ENCODE data around the gene RBM10. TPM values are rescaled to one million over a fixed set of nuclear protein-coding genes. Genes with fewer than 3 reads are reported as not detected.
A peak's percentile ranks its signal among the peaks of the same experiment; 100 is the strongest.

RBM10 gene
- total RNA-seq, 4 donors from 2014 or later = 25.3 to 38.4 (median 29.8) TPM

DNA sequence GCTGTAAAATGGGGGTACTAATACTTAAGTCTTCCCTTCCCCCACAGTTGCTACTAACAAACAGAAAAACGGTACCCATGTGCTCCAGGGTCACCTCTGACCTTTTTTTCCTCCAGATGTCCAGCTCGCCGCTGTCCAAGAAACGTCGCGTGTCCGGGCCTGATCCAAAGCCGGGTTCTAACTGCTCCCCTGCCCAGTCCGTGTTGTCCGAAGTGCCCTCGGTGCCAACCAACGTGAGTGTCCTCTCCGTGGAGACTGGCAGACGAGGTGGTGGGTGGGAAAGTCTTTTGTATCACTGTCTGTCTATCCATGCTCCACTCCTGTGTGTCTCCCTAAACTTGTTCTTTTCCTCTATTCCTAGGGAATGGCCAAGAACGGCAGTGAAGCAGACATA is 53.7 kb downstream of the RBM10 start:
- TF ChIP-seq POLR2A (IDR thresholded peaks at IDR 0.05; ENCODE audit: low read depth) (no peak), EP300 (IDR thresholded peaks at IDR 0.05) (no peak), POLR2AphosphoS5 (IDR thresholded peaks at IDR 0.05) (no peak)
- TF ChIP-seq, protein P1, sequence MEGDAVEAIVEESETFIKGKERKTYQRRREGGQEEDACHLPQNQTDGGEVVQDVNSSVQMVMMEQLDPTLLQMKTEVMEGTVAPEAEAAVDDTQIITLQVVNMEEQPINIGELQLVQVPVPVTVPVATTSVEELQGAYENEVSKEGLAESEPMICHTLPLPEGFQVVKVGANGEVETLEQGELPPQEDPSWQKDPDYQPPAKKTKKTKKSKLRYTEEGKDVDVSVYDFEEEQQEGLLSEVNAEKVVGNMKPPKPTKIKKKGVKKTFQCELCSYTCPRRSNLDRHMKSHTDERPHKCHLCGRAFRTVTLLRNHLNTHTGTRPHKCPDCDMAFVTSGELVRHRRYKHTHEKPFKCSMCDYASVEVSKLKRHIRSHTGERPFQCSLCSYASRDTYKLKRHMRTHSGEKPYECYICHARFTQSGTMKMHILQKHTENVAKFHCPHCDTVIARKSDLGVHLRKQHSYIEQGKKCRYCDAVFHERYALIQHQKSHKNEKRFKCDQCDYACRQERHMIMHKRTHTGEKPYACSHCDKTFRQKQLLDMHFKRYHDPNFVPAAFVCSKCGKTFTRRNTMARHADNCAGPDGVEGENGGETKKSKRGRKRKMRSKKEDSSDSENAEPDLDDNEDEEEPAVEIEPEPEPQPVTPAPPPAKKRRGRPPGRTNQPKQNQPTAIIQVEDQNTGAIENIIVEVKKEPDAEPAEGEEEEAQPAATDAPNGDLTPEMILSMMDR (IDR thresholded peaks at IDR 0.05) = no peak
- intact Hi-C loops (cut with DNase I) = loop anchor here (10.0 kb wide), 1 partner anchor 826 kb away; no protein-coding TSS in a partner anchor
- no peaks in the 10 kb centered on the region for H3K27me3 ChIP-seq

DNA sequence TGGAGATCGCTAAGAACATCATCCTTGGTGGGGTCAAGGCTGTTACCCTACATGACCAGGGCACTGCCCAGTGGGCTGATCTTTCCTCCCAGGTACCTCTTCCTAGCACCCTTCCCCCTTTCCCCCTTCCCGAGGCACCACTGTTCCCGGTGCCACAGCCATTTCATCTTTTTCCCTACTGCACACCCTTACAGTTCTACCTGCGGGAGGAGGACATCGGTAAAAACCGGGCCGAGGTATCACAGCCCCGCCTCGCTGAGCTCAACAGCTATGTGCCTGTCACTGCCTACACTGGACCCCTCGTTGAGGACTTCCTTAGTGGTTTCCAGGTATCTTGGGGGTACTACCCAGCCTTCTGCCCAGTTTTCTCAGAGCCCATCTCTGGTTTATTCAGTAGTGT is 54.3 kb downstream of the RBM10 start:
- no peaks in the 10 kb centered on the region for H3K27me3 ChIP-seq
- DNase-seq (ENCODE audit: extremely low spot score) = no peak
- WGBS = 89% methylated on average over 9 of the region's 10 CpGs
- peaks cover 20 to 66% (median 58%) of the 10 kb centered on the region in 4 donors for H3K36me3 ChIP-seq
- peaks cover 41 to 63% (median 60%) of the 10 kb centered on the region in 4 donors for H3K4me1 ChIP-seq
- H3K9me3 ChIP-seq = no peaks in the 10 kb centered on the region
- no peak overlapping the region for H3K4me3 ChIP-seq
- TF ChIP-seq, protein P1 (IDR thresholded peaks at IDR 0.05) = no peak
- TF ChIP-seq POLR2AphosphoS5 (IDR thresholded peaks at IDR 0.05) = no peak
- peak overlapping the region; percentile 51 to 77 (median 60) for H3K27ac ChIP-seq (replicated peaks in 1 of 4)
- intact Hi-C loops (cut with DNase I) = loop anchor here (10.0 kb wide), 1 partner anchor 826 kb away; no protein-coding TSS in a partner anchor

More for the DNA sequence above, 53.7 kb downstream of the RBM10 start:
- DNase-seq (ENCODE audit: extremely low spot score) = no peak
- Histone ChIP-seq H3K9me3 (no peaks in the 10 kb centered on the region), H3K4me3 (no peak overlapping the region), H3K36me3 (peaks cover 18 to 60% (median 54%) of the 10 kb centered on the region in 4 donors), H3K4me1 (peaks cover 41 to 65% (median 60%) of the 10 kb centered on the region in 4 donors), H3K27ac (replicated peaks in 1 of 4) (peak overlapping the region; percentile 48 to 77 (median 58))
- WGBS = 84% methylated on average over 15 of the region's 15 CpGs

DNA sequence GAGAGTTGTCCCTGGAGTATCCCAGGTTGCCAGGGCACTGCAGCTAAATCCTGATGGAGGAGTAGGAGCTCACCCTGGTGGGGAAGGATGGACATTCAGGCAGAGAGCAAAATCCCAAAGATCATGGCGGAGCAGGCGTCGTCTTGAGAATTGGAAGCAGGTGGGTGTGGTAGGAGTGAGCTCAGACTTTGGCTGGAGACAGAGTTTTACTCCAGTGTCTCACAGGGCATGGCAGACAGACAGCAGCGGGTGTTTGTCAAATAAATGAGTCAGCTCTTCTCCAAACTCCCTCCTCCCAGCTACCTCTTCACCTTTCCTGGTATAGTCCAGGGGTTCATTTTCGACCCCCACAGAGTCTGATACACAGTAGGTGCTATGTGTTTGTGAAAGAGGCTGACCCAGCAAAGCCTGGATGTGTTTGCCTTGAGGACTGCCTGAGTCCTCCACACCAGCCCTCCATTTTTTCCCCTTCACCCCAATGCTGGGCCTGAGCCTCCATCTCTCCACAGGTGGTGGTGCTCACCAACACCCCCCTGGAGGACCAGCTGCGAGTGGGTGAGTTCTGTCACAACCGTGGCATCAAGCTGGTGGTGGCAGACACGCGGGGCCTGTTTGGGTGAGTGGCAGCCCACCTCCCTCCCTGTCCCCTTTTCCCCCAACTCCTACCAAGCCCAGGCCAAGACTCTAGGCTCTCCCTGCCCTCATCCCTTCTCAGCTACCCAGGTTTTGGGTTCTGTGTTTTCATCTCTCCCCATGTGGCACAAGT is 55.5 kb downstream of the RBM10 start:
- H3K4me1 ChIP-seq = peaks cover 29 to 50% (median 47%) of the 10 kb centered on the region in 4 donors
- intact Hi-C loops (cut with DNase I) = no loop called here
- H3K27me3 ChIP-seq = no peaks in the 10 kb centered on the region
- no peak overlapping the region for H3K4me3 ChIP-seq
- peak overlapping the region; percentile 57 to 77 (median 66) for H3K27ac ChIP-seq (replicated peaks in 1 of 4)
- H3K9me3 ChIP-seq = no peaks in the 10 kb centered on the region
- DNase-seq (ENCODE audit: extremely low spot score) = no peak
- WGBS = 90% methylated on average over 8 of the region's 9 CpGs
- H3K36me3 ChIP-seq = peaks cover 24 to 79% (median 71%) of the 10 kb centered on the region in 4 donors
- TF ChIP-seq, protein P1 (IDR thresholded peaks at IDR 0.05) = peak in 2 of 3 experiments; percentile 8 to 36
- TF ChIP-seq POLR2AphosphoS5 (IDR thresholded peaks at IDR 0.05) = no peak

DNA sequence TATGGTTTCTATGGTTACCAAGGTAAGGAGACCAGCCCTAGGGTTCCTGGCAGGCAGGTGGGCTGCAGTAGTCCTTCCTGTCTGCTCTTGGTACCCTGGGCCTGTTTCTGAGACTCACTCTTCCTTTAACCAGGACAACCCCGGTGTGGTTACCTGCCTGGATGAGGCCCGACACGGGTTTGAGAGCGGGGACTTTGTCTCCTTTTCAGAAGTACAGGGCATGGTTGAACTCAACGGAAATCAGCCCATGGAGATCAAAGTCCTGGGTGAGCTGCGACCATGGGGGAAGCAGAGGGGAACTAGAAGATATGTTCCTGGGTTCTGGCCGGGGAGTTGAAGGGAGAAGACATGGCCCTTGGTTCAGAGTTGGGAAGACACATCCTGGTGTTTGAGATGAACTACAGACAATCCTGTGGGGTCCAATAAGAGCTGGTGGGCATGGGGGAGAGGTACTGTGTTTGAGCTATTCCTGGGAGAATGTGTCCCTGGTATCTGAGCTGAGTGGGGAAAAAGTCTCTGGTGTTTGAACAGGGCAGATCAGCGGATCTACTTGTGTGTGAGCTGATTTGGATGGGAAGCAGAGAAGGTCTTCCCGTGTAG is 56.4 kb downstream of the RBM10 start:
- intact Hi-C loops (cut with DNase I) = no loop called here
- WGBS = 80% methylated on average over 4 of the region's 9 CpGs
- Histone ChIP-seq H3K9me3 (no peaks in the 10 kb centered on the region), H3K27ac (replicated peaks in 1 of 4) (peak overlapping the region; percentile 57 to 77 (median 64)), H3K36me3 (peaks cover 29 to 88% (median 80%) of the 10 kb centered on the region in 4 donors), H3K4me3 (no peak overlapping the region), H3K27me3 (no peaks in the 10 kb centered on the region), H3K4me1 (peaks cover 20 to 42% (median 39%) of the 10 kb centered on the region in 4 donors)
- no peak for TF ChIP-seq POLR2A (IDR thresholded peaks at IDR 0.05; ENCODE audit: low read depth)
- no peak for DNase-seq (ENCODE audit: extremely low spot score)

DNA sequence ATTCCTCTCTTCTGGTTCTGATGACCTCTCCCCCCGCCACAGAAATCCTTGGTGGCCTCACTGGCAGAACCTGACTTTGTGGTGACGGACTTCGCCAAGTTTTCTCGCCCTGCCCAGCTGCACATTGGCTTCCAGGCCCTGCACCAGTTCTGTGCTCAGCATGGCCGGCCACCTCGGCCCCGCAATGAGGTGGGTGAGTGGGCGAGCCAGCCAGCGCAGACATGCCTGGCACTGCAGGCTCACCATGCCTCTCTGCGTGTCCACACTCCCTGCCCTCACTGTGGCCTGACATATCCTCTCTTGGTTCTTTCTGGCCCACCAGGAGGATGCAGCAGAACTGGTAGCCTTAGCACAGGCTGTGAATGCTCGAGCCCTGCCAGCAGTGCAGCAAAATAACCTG is 57.3 kb downstream of the RBM10 start:
- Histone ChIP-seq H3K27me3 (no peaks in the 10 kb centered on the region), H3K36me3 (peaks cover 32 to 96% (median 89%) of the 10 kb centered on the region in 4 donors), H3K27ac (replicated peaks in 1 of 4) (peak overlapping the region in 1 of 4 donors; percentile 13), H3K4me3 (no peak overlapping the region), H3K4me1 (peaks cover 12 to 33% (median 30%) of the 10 kb centered on the region in 4 donors), H3K9me3 (no peaks in the 10 kb centered on the region)
- DNase-seq (ENCODE audit: extremely low spot score) = no peak
- 89% methylated on average over 11 of the region's 11 CpGs for WGBS
- intact Hi-C loops (cut with DNase I) = no loop called here
- TF ChIP-seq, protein P1 (IDR thresholded peaks at IDR 0.05) = no peak
- no peak for TF ChIP-seq EP300 (IDR thresholded peaks at IDR 0.05)
- no peak for TF ChIP-seq POLR2A (IDR thresholded peaks at IDR 0.05; ENCODE audit: low read depth)
- TF ChIP-seq POLR2AphosphoS5 (IDR thresholded peaks at IDR 0.05) = no peak
